ENCODE data around the gene IGFL2. TPM values are rescaled to one million over a fixed set of nuclear protein-coding genes. Genes with fewer than 3 reads are reported as not detected.
A peak's percentile ranks its signal among the peaks of the same experiment; 100 is the strongest.

IGFL2 gene
- total RNA-seq, 1 experiment from 2014 or later, result not detected

GRCh38 chr19:46186101-46186716, 38.2 kb downstream of the IGFL2 start:
- Histone ChIP-seq H3K4me3 (no peak overlapping the region), H3F3A (ENCODE audit: insufficient read depth, low read depth) (peaks cover 39% of the 10 kb centered on the region), H3K27ac (no peak overlapping the region), H4K20me1 (ENCODE audit: insufficient read depth) (no peaks in the 10 kb centered on the region), H3K4me2 (peak overlapping the region; percentile 5; the same call in 1 of the 2 replicates), H3K36me3 (ENCODE audit: low read depth) (no peaks in the 10 kb centered on the region), H3K27me3 (ENCODE audit: insufficient read depth, low read depth) (no peaks in the 10 kb centered on the region), H2AFZ (no peak overlapping the region), H3K9me3 (ENCODE audit: insufficient read depth, low read depth) (no peaks in the 10 kb centered on the region), H3K4me1 (replicated peaks; ENCODE audit: insufficient read depth) (peaks cover 28% of the 10 kb centered on the region), H3K9me2 (ENCODE audit: insufficient read depth) (no peaks in the 10 kb centered on the region), H3K79me2 (ENCODE audit: low read depth) (no peaks in the 10 kb centered on the region)
- intact Hi-C loops (cut with micrococcal nuclease; ENCODE audit: unreplicated experiment), result no loop called here
- no peak for DNase-seq
- CTCF ChIA-PET, result interaction anchor here (0.5 kb wide), 1 partner anchor 128 kb away, joined by 7 read pairs; no protein-coding TSS in a partner anchor
- POLR2A ChIA-PET (ENCODE audit: unreplicated experiment), result interaction anchor here (0.7 kb wide), 1 partner anchor 68 kb away, joined by 5 read pairs; no protein-coding TSS in a partner anchor
- TF ChIP-seq CTCF (conservative IDR thresholded peaks at IDR 0.05) (no peak), EZH2 (IDR thresholded peaks at IDR 0.05; ENCODE audit: low read depth) (no peak)
- BruUV-seq (replicated peaks), result no TSS peak

DNA sequence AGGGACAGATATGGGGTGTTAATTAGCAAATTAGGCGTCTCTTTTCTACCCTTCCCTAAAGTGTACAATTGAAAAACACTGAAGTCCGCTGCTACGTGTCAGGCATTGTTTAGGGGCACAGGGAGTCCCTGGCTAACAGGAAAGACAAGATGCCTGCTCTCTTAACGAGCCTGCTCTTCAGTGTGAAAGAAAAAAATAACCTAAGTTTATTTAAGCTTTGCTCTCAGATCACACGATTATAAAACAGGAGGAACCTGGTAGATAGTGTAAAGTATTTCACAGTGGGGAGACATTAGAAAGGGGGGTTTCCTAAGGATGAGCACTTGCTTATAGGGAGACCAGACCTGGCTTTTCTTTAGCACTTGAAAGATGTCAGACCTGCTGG, 38.7 kb downstream of the IGFL2 start:
- H3K4me1 ChIP-seq (replicated peaks; ENCODE audit: insufficient read depth), result peaks cover 28% of the 10 kb centered on the region
- BruUV-seq (replicated peaks), result no TSS peak
- H3K27me3 ChIP-seq (ENCODE audit: insufficient read depth, low read depth), result no peaks in the 10 kb centered on the region
- POLR2A ChIA-PET (ENCODE audit: unreplicated experiment), result interaction anchor here (0.7 kb wide), 1 partner anchor 68 kb away, joined by 5 read pairs; no protein-coding TSS in a partner anchor
- no peak overlapping the region for H3K4me3 ChIP-seq
- H2AFZ ChIP-seq, result no peak overlapping the region
- intact Hi-C loops (cut with micrococcal nuclease; ENCODE audit: unreplicated experiment), result no loop called here
- H4K20me1 ChIP-seq (ENCODE audit: insufficient read depth), result no peaks in the 10 kb centered on the region
- H3K9me2 ChIP-seq (ENCODE audit: insufficient read depth), result no peaks in the 10 kb centered on the region
- no peak overlapping the region for H3K27ac ChIP-seq
- peak overlapping the region; percentile 5; the same call in 1 of the 2 replicates for H3K4me2 ChIP-seq
- H3K79me2 ChIP-seq (ENCODE audit: low read depth), result no peaks in the 10 kb centered on the region
- peaks cover 39% of the 10 kb centered on the region for H3F3A ChIP-seq (ENCODE audit: insufficient read depth, low read depth)
- TF ChIP-seq EZH2 (IDR thresholded peaks at IDR 0.05; ENCODE audit: low read depth), result no peak
- H3K9me3 ChIP-seq (ENCODE audit: insufficient read depth, low read depth), result no peaks in the 10 kb centered on the region
- peak in 1 of 2 experiments; percentile 67 for DNase-seq
- CTCF ChIA-PET, result interaction anchor here (0.5 to 0.6 kb wide), 2 partner anchors 65 to 127 kb away, joined by 3 to 7 read pairs; no protein-coding TSS in a partner anchor
- H3K36me3 ChIP-seq (ENCODE audit: low read depth), result no peaks in the 10 kb centered on the region

GRCh38 chr19:46189971-46190888, 42.2 kb downstream of the IGFL2 start:
- H3K4me1 ChIP-seq (replicated peaks; ENCODE audit: insufficient read depth), result peaks cover 50% of the 10 kb centered on the region
- no peaks in the 10 kb centered on the region for H3K27me3 ChIP-seq (ENCODE audit: insufficient read depth, low read depth)
- no peak for DNase-seq
- no peaks in the 10 kb centered on the region for H3K9me2 ChIP-seq (ENCODE audit: insufficient read depth)
- no TSS peak for BruUV-seq (replicated peaks)
- intact Hi-C loops (cut with micrococcal nuclease; ENCODE audit: unreplicated experiment), result loop anchor here (1.0 to 10.0 kb wide), 5 partner anchors 42 to 185 kb away; no protein-coding TSS in a partner anchor
- ChIA-PET CTCF (interaction anchor here (0.7 to 1.8 kb wide), 4 partner anchors 13 to 112 kb away, joined by 4 to 12 read pairs (median 5); no protein-coding TSS in a partner anchor), POLR2A (ENCODE audit: unreplicated experiment) (no interaction called here)
- TF ChIP-seq CTCF (conservative IDR thresholded peaks at IDR 0.05) (no peak), EZH2 (IDR thresholded peaks at IDR 0.05; ENCODE audit: low read depth) (no peak)
- no peaks in the 10 kb centered on the region for H3K79me2 ChIP-seq (ENCODE audit: low read depth)
- no peaks in the 10 kb centered on the region for H3K36me3 ChIP-seq (ENCODE audit: low read depth)
- H3K9me3 ChIP-seq (ENCODE audit: insufficient read depth, low read depth), result no peaks in the 10 kb centered on the region
- peaks cover 4% of the 10 kb centered on the region; the same call in 1 of the 2 replicates for H4K20me1 ChIP-seq (ENCODE audit: insufficient read depth)
- peaks cover 64% of the 10 kb centered on the region for H3F3A ChIP-seq (ENCODE audit: insufficient read depth, low read depth)
- no peak overlapping the region for H3K27ac ChIP-seq
- H3K4me3 ChIP-seq, result no peak overlapping the region
- H2AFZ ChIP-seq, result no peak overlapping the region
- no peak overlapping the region for H3K4me2 ChIP-seq
